HG03342 (cell line): ENCODE measurements around the gene CCDC57.
"Not testable (repeated sequence)": the region's sequence is repeated elsewhere in the genome, so short reads cannot be mapped to it uniquely, and the experiment has no call there.

ENCODE experiments used
- ATAC-seq: cut with Tn5 transposase; IDR thresholded peaks from one replicate; pipeline ENCODE4 v1.9.1; 2021; ENCODE audit warnings: mild to moderate bottlenecking, moderate library complexity; ENCODE audit not compliant: unreplicated experiment

CCDC57 gene

DNA sequence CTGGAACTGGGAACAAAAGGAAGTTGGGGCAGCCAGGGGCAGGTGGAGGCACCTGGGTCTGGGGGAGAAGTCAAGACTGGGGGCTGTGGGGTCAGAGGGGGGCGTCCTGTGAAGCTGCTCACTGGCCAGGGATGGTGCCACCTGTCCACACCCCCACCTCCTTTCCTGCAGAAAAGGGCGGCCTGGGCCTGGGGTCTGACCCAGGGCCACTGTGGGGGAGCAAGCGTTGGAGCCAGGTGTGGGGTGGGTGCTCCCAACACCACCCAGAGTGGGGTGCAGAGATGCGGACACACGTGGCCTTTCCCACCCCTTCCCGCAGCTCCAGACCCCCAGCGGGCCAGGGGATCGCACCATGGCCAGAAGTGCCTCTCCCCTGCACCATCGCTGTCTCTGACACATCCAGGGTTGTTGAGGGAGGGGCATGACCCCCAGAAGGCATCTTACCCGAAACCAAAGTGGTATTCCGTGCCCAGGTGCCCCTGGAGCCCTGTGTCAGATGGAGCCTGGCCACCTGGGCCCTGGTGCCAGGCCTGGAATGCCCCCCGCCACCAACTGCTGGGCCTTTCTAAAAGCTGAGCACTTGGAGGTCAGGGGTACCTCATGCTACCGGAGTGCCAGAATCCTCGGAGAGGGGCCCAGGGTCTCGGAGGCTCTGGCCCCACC, 13.6 kb upstream of the CCDC57 start:
- no peak for ATAC-seq

- no peak for ATAC-seq
Measured at GRCh38 chr17:82225368-82226029, 12.9 kb upstream of the CCDC57 start.

DNA sequence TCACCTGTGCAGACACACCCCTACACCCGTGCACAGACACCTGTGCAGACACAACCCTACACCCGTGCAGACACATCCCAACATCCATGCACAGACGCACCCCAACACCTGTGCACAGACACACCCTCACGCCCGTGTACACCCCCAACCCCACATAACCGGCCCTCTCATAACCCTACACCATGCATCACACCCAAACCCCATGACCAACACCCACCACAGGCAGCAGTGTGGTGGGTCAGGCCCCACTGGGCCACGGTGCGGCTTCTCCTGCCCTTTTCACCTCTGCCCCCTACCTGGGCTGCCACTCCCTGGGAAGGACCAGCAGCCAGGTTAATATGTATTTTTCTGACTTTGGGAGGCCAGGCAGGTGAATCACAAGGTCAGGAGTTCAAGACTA, 12.0 kb upstream of the CCDC57 start:
- no peak for ATAC-seq

GRCh38 chr17:82223517-82223916, 10.9 kb upstream of the CCDC57 start:
- ATAC-seq = no peak

DNA sequence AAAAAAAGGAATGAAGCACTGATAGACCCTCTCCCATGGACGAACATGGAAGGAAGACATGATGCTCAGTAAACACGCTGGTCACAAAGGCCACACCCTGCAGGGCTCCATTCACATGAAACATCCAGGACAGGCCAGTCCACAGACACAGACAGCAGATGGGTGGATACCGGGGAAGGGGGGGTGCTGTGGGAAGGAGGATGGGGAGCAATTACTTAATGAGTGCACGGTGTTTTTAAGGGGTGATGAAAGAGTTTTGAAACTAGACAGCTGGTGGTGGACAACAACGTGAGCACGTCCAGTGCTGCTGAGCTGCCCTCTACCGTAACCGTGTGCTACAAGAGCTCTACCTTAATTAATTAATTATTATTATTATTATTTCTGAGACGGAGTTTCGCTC, 10.2 kb upstream of the CCDC57 start:
- no peak for ATAC-seq

GRCh38 chr17:82221341-82221902, 8.8 kb upstream of the CCDC57 start:
- no peak for ATAC-seq

DNA sequence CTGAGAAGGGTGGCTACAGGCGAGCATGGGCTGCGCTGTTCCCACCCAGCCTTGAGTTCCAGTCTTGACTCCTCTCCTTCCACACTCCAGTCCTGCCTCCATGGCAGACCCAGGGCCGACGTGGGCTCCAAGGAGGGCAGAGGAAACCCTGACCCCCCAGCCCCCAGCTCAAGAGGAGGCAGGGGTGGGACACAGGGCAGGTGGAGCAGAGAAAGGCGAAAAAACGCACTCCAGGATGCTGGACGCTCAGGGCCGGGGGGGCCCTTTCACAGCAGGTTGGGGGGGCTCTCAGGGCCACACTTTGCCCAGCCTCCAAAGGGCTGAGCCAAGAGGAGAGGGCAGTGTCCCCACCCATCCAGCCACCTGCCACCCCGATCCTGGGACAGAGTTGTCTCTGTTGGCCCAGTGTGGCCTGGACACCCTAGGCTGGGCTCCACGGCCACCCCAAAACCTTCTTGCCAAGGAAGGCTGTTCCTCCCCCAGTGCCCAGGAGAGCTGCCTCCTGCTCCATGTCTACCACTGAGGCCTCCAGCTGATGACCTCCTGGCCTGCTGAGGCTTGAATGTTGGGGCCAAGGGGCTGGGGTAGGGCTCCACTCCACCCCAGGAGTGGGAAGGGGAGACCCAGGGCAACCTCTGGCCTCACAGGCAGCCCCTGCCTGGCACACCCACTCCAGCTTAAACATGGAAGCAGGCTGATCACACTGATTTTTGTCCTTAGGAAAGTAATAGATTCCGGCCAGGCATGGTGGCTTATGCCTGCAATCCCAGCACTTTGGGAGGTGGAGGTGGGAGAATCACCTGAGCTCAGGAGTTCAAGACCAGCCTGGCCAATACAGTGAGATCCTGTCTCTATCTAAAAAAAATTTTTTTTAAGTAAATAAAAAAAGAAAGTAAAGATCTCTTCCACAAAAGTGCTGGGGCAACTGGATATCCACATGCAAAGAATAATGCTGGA, 7.4 kb upstream of the CCDC57 start:
- no peak for ATAC-seq

DNA sequence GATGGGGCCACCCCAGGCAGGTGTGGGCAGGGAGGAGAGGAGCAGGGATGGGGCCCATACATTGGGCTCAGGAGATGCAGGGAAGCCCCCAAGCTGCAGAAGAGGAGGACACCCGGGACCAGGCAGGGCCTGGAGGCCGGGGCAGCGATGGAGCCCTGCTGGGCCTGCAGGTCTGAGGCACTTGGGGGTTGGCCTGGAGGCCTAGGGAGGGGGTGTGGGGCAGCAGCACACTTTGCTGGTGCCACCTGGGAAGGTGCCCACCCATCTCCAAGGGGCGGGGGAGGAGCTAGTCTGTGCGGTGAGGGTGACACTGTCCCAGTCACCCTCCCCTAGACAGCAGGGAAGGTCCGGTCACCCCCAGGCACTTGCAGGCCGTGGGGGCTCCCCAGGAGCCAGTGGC, 6.4 kb upstream of the CCDC57 start:
- ATAC-seq = no peak

DNA sequence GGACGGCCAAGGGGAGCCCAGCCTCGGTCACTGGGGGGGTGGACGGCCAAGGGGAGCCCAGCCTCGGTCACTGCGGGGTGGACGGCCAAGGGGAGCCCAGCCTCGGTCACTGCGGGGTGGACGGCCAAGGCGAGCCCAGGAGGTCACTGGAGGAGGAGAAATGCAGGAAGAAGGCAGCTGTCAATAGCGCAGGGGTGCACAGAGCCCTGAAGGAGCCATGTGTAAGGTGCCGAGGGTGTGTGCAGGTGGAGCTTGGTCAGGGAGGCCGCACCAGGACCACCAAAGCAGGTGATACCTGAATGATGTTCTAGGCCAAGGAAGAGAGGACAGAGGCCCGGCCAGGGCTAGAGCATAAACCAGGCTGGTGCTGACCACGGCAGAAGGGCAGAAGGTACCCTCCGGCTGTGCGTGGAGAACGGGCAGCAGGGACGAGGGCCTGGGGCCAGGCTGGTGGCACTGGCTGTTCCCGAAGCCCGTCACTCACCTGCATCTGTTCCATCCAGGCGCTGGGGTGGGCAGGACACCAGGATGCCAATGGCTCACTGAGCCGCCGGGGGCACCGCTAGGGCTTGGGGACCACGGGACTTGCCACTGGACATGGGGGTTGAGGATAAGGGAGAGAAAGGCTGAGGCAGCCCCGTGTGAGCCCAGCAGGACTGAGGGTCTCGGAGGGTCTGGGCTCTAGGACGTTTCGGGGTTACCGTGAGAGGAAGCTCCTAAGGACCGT, 5.9 kb upstream of the CCDC57 start:
- no peak for ATAC-seq

- no peak for ATAC-seq
Measured at GRCh38 chr17:82217530-82218204, 5.0 kb upstream of the CCDC57 start.

GRCh38 chr17:82217120-82217529, 4.5 kb upstream of the CCDC57 start:
- no peak for ATAC-seq

DNA sequence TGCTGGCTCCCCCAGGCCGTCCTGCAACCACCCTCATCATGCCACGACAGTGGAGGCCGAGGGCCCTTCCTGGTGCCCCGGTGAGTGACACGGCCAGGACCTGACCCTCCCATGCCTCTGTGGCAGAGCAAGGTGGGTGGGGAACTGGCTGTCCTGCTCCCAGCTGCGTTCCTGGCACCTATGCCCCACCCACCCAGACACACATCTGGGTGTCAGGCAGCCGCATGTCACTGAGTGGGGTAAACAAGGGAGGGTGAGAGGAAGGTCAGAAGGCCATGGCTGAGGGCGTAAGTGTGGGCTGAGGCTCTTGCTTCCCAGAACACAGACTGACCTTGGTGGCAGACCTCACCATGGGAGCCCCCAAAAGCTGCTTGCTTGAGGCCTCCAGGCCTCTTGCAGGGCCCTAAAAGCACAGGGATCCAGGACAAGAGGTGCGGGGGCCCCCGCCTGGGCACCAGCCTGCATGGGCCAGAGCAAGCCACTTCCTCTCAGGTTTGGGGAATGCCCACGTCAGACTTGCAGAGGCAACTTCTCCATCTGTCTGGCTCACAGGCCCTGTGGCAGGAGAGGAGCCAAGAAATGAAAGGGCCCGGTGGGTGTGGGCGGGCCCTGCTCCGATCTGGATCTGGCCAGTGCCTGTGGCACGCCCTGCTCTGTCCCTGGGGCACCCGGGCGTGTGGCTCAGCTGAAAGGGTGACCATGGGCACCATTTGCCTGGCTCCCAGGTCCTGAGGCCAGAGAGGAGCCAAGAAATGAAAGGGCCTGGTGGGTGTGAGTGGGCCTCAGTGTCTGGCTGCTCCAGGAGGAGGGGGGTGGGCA, 3.9 kb upstream of the CCDC57 start:
- no peak for ATAC-seq

DNA sequence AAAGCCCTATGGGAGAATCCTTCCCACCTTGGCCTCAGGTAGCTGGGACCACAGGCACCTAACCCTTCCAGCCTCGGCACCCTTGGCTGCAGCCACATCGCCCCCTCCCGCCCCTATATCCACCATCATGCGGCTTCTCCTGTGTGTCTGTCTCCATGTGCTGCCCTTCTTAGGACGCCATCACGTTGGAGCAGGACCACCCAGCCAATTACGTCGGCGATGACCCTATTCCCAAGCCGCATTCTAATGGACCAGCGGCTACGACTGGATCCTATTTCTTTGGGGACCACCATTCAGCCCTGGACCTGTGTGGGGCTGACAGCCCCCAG, 3.3 kb upstream of the CCDC57 start:
- no peak for ATAC-seq

DNA sequence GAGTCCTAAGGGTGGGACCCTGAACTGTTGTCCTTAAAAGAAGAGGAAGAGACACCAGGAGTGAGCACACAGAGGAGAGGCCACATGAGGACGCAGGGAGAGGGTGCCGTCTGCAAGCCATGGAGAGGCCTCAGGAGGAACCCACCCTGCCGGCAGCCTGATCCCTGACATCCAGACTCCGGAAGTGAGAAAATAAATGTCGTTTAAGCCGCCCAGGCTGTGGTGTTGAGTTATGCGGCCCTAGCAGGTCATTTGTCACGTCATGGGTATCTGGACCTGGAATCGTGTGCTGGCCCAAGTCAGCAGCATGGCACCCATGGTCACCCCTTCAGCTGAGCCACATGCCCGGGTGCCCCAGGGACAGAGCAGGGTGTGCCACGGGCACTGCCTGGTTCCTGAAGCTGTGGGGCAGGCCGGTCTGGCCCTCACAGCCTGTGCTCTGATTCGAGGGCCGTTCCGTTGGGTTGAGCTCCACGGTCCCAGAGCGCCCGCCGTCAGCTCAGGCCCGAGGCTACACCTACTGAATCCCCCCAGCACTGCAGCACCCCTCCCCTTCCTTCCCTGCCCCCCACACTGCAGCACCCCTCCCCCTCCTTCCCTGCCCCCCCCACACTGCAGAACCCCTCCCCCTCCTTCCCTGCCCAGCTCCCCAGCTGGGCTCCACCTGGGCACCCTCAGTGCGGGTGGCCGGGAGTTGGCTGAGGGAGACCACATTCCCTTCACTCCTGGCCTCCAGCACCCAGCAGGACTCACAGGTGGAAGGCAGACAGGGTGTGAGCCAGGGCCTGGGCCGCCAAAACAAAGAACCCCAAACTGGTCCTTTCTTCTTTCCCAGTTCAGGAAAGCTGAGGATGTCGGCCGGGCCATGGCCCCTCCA, 2.7 kb upstream of the CCDC57 start:
- ATAC-seq = no peak

GRCh38 chr17:82214012-82214628, 1.5 kb upstream of the CCDC57 start:
- no peak for ATAC-seq

- peak; percentile 24 for ATAC-seq
Measured at GRCh38 chr17:82213251-82214011, 789 bp upstream of the CCDC57 start.

- ATAC-seq = not testable (repeated sequence)
Measured at GRCh38 chr17:82210655-82211054, 2.0 kb downstream of the CCDC57 start.
